BLaER1 (cell line): ENCODE data around the gene KREMEN2.

Experiments used
- H3K27ac ChIP-seq: shearing (Covaris generic); formaldehyde crosslinking; 2 replicates; pipeline ENCODE4 v1.8.1; 2022
- H3K27me3 ChIP-seq: shearing (Covaris generic); formaldehyde crosslinking; 2 replicates; pipeline ENCODE4 v1.8.1; 2022
- H3K36me3 ChIP-seq: shearing (Covaris generic); formaldehyde crosslinking; 2 replicates; pipeline ENCODE4 v1.8.1; 2022
- H3K4me1 ChIP-seq: shearing (Covaris generic); formaldehyde crosslinking; 2 replicates; pipeline ENCODE4 v1.8.1; 2022
- H3K4me2 ChIP-seq: shearing (Covaris generic); formaldehyde crosslinking; 2 replicates; pipeline ENCODE4 v1.8.1; 2022
- H3K4me3 ChIP-seq: shearing (Covaris generic); formaldehyde crosslinking; 2 replicates; pipeline ENCODE4 v1.8.1; 2022
- H3K9ac ChIP-seq: shearing (Covaris generic); formaldehyde crosslinking; 2 replicates; pipeline ENCODE4 v1.8.1; 2022
- H3K9me3 ChIP-seq: shearing (Covaris generic); formaldehyde crosslinking; 2 replicates; pipeline ENCODE4 v1.8.1; 2022
- H4K20me1 ChIP-seq: shearing (Covaris generic); formaldehyde crosslinking; 2 replicates; pipeline ENCODE4 v1.8.1; 2022
- Cebpa-rat ChIP-seq: shearing (Covaris generic); IDR thresholded peaks from 2 replicates; pipeline ENCODE4 v1.8.1; 2022

The KREMEN2 gene

GRCh38 chr16:2974319-2975056, 10.4 kb downstream of the KREMEN2 start:
- Histone ChIP-seq H3K27me3 (no peaks in the 10 kb centered on the region), H3K4me2 (peak overlapping the region; percentile 97), H4K20me1 (peaks cover 77% of the 10 kb centered on the region), H3K9ac (peak overlapping the region; percentile 92), H3K36me3 (peaks cover 46% of the 10 kb centered on the region), H3K9me3 (no peaks in the 10 kb centered on the region), H3K4me3 (peak overlapping the region; percentile 93), H3K27ac (peak overlapping the region; percentile 91), H3K4me1 (peaks cover 93% of the 10 kb centered on the region)
- TF ChIP-seq Cebpa-rat: no peak

GRCh38 chr16:2975161-2975795, 11.2 kb downstream of the KREMEN2 start:
- H4K20me1 ChIP-seq: peaks cover 71% of the 10 kb centered on the region
- H3K9ac ChIP-seq: peak overlapping the region; percentile 92
- H3K9me3 ChIP-seq: no peaks in the 10 kb centered on the region
- H3K27me3 ChIP-seq: no peaks in the 10 kb centered on the region
- H3K36me3 ChIP-seq: peaks cover 46% of the 10 kb centered on the region
- H3K4me3 ChIP-seq: peak overlapping the region; percentile 93
- peaks cover 96% of the 10 kb centered on the region for H3K4me1 ChIP-seq
- TF ChIP-seq Cebpa-rat: no peak
- peak overlapping the region; percentile 97 for H3K4me2 ChIP-seq
- H3K27ac ChIP-seq: peak overlapping the region; percentile 91; the same call in 1 of the 2 replicates

GRCh38 chr16:2976201-2976600, 12.1 kb downstream of the KREMEN2 start:
- Histone ChIP-seq H3K9me3 (no peaks in the 10 kb centered on the region), H3K4me1 (peaks cover 93% of the 10 kb centered on the region), H3K4me3 (no peak overlapping the region), H3K36me3 (peaks cover 46% of the 10 kb centered on the region), H3K27me3 (no peaks in the 10 kb centered on the region), H3K9ac (peak overlapping the region; percentile 36), H4K20me1 (peaks cover 62% of the 10 kb centered on the region), H3K27ac (peak overlapping the region; percentile 91), H3K4me2 (peak overlapping the region; percentile 97)
- TF ChIP-seq Cebpa-rat: no peak

GRCh38 chr16:2976673-2977072, 12.6 kb downstream of the KREMEN2 start:
- peaks cover 43% of the 10 kb centered on the region for H3K36me3 ChIP-seq
- H3K9me3 ChIP-seq: no peaks in the 10 kb centered on the region
- TF ChIP-seq Cebpa-rat: no peak
- peaks cover 57% of the 10 kb centered on the region for H4K20me1 ChIP-seq
- H3K4me2 ChIP-seq: peak overlapping the region; percentile 97
- H3K27ac ChIP-seq: peak overlapping the region; percentile 91
- H3K27me3 ChIP-seq: no peaks in the 10 kb centered on the region
- peak overlapping the region; percentile 36 for H3K9ac ChIP-seq
- H3K4me1 ChIP-seq: peaks cover 93% of the 10 kb centered on the region
- H3K4me3 ChIP-seq: no peak overlapping the region

DNA sequence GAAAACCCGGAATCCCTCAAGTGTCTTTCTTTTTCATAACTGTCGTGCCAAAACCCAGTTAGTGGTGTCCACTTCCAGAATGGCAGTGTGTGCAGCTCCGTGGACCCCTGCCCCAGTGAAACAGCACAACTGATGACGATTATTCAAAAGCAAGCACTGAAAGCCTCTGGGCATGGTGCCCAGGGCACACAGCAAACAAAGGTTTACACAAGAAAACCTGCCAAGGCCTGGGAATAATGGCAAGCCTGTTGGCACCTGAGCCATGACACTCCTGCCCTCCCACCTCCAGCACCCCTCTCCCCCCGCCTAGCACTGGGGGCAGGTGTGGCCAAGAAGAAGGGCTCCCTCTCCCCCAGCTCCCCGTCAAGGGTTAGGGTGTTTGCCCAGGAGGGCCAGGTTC, 13.4 kb downstream of the KREMEN2 start:
- Histone ChIP-seq H3K36me3 (peaks cover 39% of the 10 kb centered on the region), H3K9ac (peak overlapping the region; percentile 36; the same call in 1 of the 2 replicates), H3K4me2 (peak overlapping the region; percentile 97)

GRCh38 chr16:2979669-2980226, 15.7 kb downstream of the KREMEN2 start:
- H3K9me3 ChIP-seq: no peaks in the 10 kb centered on the region
- H3K27me3 ChIP-seq: no peaks in the 10 kb centered on the region
- H4K20me1 ChIP-seq: peaks cover 35% of the 10 kb centered on the region
- peak overlapping the region; percentile 97 for H3K4me2 ChIP-seq
- peaks cover 35% of the 10 kb centered on the region for H3K36me3 ChIP-seq
- H3K4me1 ChIP-seq: peaks cover 90% of the 10 kb centered on the region
- H3K9ac ChIP-seq: peak overlapping the region; percentile 88
- peak overlapping the region; percentile 93 for H3K27ac ChIP-seq
- H3K4me3 ChIP-seq: peak overlapping the region; percentile 89
- no peak for TF ChIP-seq Cebpa-rat

More for the DNA sequence above, 13.4 kb downstream of the KREMEN2 start:
- H3K27me3 ChIP-seq: no peaks in the 10 kb centered on the region
- H3K9me3 ChIP-seq: no peaks in the 10 kb centered on the region
- TF ChIP-seq Cebpa-rat: no peak
- no peak overlapping the region for H3K4me3 ChIP-seq
- H3K4me1 ChIP-seq: peaks cover 93% of the 10 kb centered on the region
- H4K20me1 ChIP-seq: peaks cover 50% of the 10 kb centered on the region
- H3K27ac ChIP-seq: peak overlapping the region; percentile 91

GRCh38 chr16:2980227-2981176, 16.4 kb downstream of the KREMEN2 start, which contains the start of gene PKMYT1:
Gene PKMYT1 (minus strand): TSS chr16:2980446. CDS start chr16:2979657, 789 bp downstream.
- Histone ChIP-seq H4K20me1 (peaks cover 28% of the 10 kb centered on the region), H3K36me3 (peaks cover 28% of the 10 kb centered on the region), H3K4me2 (peak within 1 kb of the TSS; percentile 97), H3K9ac (peak within 1 kb of the TSS; percentile 88), H3K4me3 (peak within 1 kb of the TSS; percentile 89), H3K27ac (peak within 1 kb of the TSS; percentile 93), H3K9me3 (no peaks in the 10 kb centered on the region), H3K4me1 (peaks cover 82% of the 10 kb centered on the region), H3K27me3 (no peaks in the 10 kb centered on the region)
- TF ChIP-seq Cebpa-rat: no peak

DNA sequence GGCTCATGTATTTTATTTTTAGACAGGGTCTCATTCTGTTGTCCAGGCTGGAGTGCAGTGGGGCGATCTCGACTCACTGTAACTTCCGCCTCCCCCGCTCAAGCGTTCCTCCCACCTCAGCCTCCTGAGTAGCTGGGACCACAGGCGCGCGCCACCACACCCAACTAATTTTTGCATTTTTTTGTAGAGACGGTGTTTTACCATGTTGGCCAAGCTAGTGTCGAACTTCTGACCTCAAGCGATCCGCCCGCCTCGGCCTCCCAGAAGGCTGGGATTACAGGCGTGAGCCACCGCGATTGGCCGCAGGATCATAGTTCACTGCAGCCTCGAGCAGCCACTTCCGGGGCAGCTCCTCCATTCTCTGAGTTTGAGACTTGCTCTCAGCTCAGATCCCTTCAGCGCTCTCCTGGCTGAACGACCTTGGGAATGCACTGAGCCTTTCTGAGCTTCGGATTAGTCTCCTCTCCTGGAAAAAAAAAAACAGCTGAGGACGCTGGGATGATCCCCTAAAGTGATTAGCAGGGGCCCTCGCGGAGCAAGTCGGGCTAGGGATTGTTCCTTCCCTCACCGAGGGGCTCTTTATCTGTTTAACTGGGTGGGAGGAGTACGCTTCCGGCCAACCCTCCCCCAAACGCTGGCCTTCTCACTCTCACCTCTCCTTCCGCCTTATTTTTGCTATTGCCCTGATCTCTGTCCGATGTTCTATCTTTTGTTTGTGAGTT, 17.3 kb downstream of the KREMEN2 start:
- H3K4me3 ChIP-seq: peak overlapping the region; percentile 89
- H3K27me3 ChIP-seq: no peaks in the 10 kb centered on the region
- H3K9me3 ChIP-seq: no peaks in the 10 kb centered on the region
- H4K20me1 ChIP-seq: peaks cover 20% of the 10 kb centered on the region
- peaks cover 20% of the 10 kb centered on the region for H3K36me3 ChIP-seq
- H3K9ac ChIP-seq: peak overlapping the region; percentile 88
- peak overlapping the region; percentile 97 for H3K4me2 ChIP-seq
- H3K4me1 ChIP-seq: peaks cover 76% of the 10 kb centered on the region
- H3K27ac ChIP-seq: peak overlapping the region; percentile 93
- no peak for TF ChIP-seq Cebpa-rat
